ENCODE measurements around the gene SCAMP4.
A peak's percentile ranks its signal among the peaks of the same experiment; 100 is the strongest.

SCAMP4 gene

DNA sequence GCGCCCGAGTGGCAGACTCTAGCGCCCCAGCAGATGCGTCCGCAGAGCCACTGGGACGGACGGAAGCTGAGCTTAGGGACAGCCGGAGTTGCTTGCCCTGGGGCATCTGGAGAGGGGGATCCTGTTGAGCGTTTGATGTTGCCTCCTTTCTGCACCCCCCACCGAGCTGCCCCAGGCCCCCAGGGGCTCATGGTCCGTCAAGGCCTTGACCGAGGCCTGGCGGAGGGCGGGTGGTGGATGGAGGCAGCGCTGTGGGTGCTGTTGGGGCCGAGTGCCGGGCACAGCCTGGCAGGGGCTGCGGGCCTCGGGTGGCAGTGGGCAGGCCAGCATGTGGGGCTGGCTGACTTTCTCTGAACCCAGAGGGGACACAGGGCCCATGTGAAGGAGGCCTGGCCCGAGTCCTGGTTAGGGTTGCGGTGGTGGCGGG is 38.5 kb downstream of the SCAMP4 start:
- Histone ChIP-seq H3K4me1 (ENCODE audit: control insufficient read depth, insufficient read depth, low read length) (peaks cover 3% of the 10 kb centered on the region), H3K36me3 (ENCODE audit: control insufficient read depth in 2 of 2, insufficient read depth in 1 of 2, low read length in 2 of 2) (peaks cover 0 to 6% of the 10 kb centered on the region in 2 experiments; a peak in 2 of 3 replicates), H3K9me3 (ENCODE audit: control insufficient read depth, insufficient read depth, low read depth, low read length) (no peaks in the 10 kb centered on the region), H3K27ac (ENCODE audit: extremely low read depth, low read depth, low read length) (0 out of 2 replicates have a peak overlapping the region, but pooled peaks have one; percentile 90), H3K4me3 (ENCODE audit: low read depth, low read length) (no peak overlapping the region)
- ChIA-PET CTCF (interaction anchor here (0.7 to 1.3 kb wide), 2 partner anchors 14 to 32 kb away, joined by 3 to 5 read pairs; no protein-coding TSS in a partner anchor), POLR2A (interaction anchor here (0.6 kb wide), 1 partner anchor 947 kb away, joined by 3 read pairs; no protein-coding TSS in a partner anchor)
- TF ChIP-seq YY1 (tag by site-specific recombination; IDR thresholded peaks at IDR 0.05), result no peak
- TF ChIP-seq, protein P1, sequence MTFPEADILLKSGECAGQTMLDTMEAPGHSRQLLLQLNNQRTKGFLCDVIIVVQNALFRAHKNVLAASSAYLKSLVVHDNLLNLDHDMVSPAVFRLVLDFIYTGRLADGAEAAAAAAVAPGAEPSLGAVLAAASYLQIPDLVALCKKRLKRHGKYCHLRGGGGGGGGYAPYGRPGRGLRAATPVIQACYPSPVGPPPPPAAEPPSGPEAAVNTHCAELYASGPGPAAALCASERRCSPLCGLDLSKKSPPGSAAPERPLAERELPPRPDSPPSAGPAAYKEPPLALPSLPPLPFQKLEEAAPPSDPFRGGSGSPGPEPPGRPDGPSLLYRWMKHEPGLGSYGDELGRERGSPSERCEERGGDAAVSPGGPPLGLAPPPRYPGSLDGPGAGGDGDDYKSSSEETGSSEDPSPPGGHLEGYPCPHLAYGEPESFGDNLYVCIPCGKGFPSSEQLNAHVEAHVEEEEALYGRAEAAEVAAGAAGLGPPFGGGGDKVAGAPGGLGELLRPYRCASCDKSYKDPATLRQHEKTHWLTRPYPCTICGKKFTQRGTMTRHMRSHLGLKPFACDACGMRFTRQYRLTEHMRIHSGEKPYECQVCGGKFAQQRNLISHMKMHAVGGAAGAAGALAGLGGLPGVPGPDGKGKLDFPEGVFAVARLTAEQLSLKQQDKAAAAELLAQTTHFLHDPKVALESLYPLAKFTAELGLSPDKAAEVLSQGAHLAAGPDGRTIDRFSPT (tag by site-specific recombination; IDR thresholded peaks at IDR 0.05), result peak; percentile 58
- TF ChIP-seq GLIS2 (tag by site-specific recombination; IDR thresholded peaks at IDR 0.05), result peak; percentile 18; the same call in 1 of the 2 replicates

DNA sequence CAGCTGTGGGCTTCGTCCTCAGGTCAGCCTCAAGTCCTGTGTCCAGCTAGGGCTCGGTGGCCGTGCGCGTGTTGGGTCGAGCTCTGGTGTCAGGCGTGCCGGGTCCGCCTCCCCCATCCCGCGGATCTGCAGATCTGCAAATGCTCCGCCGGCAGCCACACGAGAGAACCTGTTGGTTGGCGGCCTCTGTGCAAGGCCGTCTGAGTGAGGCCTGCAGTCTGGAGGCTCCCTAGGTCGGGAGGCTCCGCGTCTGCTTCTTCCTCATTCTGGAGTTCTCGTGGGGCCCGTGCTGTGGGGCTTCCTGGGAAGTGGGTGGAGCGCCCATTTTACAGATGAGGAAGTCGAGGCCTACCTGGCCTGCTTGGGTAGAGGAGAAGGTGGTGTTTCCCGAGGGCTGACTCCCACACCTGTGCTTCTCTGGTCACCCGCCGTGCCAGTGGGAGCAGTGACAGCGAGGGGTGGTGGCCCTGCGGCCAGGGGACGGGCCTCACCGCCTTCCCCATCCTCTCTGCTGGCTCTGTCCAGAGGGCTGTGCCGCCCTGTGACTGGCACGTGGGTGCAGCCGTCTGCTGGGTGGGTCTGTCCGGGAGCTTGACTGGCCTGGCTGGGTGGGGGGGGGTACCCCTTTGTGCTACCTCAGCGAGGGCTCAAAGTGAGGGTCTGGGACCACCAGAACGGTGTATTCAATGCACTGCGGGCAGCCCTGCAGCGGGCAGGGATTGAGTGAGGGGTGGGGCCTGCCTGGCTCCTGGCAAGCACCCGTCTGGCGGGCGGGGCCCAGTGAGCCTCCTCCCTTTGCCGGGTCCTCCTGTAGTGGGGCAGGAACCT is 39.1 kb downstream of the SCAMP4 start:
- Histone ChIP-seq H3K4me1 (ENCODE audit: control insufficient read depth, insufficient read depth, low read length) (peaks cover 3% of the 10 kb centered on the region), H3K4me3 (ENCODE audit: low read depth, low read length) (no peak overlapping the region), H3K9me3 (ENCODE audit: control insufficient read depth, insufficient read depth, low read depth, low read length) (no peaks in the 10 kb centered on the region), H3K36me3 (ENCODE audit: control insufficient read depth in 2 of 2, insufficient read depth in 1 of 2, low read length in 2 of 2) (peaks cover 0 to 12% of the 10 kb centered on the region in 2 experiments; a peak in 2 of 3 replicates), H3K27ac (ENCODE audit: extremely low read depth, low read depth, low read length) (0 out of 2 replicates have a peak overlapping the region, but pooled peaks have one; percentile 16)
- ChIA-PET CTCF (no interaction called here), POLR2A (interaction anchor here (0.6 kb wide), 1 partner anchor 188 kb away, joined by 4 read pairs; no protein-coding TSS in a partner anchor)
- 0 out of 2 replicates have a peak, but pooled peaks have one; percentile 47 for TF ChIP-seq SP2 (tag by site-specific recombination; IDR thresholded peaks at IDR 0.05)
- TF ChIP-seq EGR2 (tag by site-specific recombination; IDR thresholded peaks at IDR 0.05; ENCODE audit: low read depth), result peak; percentile 25; the same call in 1 of the 2 replicates
- TF ChIP-seq SCRT1 (tag by site-specific recombination; IDR thresholded peaks at IDR 0.05; ENCODE audit: borderline replicate concordance), result 0 out of 2 replicates have a peak, but pooled peaks have one; percentile 22
- TF ChIP-seq, protein P2, sequence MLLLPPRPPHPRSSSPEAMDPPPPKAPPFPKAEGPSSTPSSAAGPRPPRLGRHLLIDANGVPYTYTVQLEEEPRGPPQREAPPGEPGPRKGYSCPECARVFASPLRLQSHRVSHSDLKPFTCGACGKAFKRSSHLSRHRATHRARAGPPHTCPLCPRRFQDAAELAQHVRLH (tag by site-specific recombination; IDR thresholded peaks at IDR 0.05), result no peak
- TF ChIP-seq, protein P3, sequence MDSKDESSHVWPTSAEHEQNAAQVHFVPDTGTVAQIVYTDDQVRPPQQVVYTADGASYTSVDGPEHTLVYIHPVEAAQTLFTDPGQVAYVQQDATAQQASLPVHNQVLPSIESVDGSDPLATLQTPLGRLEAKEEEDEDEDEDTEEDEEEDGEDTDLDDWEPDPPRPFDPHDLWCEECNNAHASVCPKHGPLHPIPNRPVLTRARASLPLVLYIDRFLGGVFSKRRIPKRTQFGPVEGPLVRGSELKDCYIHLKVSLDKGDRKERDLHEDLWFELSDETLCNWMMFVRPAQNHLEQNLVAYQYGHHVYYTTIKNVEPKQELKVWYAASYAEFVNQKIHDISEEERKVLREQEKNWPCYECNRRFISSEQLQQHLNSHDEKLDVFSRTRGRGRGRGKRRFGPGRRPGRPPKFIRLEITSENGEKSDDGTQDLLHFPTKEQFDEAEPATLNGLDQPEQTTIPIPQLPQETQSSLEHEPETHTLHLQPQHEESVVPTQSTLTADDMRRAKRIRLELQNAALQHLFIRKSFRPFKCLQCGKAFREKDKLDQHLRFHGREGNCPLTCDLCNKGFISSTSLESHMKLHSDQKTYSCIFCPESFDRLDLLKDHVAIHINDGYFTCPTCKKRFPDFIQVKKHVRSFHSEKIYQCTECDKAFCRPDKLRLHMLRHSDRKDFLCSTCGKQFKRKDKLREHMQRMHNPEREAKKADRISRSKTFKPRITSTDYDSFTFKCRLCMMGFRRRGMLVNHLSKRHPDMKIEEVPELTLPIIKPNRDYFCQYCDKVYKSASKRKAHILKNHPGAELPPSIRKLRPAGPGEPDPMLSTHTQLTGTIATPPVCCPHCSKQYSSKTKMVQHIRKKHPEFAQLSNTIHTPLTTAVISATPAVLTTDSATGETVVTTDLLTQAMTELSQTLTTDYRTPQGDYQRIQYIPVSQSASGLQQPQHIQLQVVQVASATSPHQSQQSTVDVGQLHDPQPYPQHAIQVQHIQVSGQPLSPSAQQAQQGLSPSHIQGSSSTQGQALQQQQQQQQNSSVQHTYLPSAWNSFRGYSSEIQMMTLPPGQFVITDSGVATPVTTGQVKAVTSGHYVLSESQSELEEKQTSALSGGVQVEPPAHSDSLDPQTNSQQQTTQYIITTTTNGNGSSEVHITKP (tag by site-specific recombination; IDR thresholded peaks at IDR 0.05), result peak; percentile 18; the same call in 1 of the 2 replicates
- TF ChIP-seq KLF1 (tag by site-specific recombination; IDR thresholded peaks at IDR 0.05), result peak; percentile 86
- no peak for TF ChIP-seq GLIS2 (tag by site-specific recombination; IDR thresholded peaks at IDR 0.05)
- TF ChIP-seq SCRT2 (tag by site-specific recombination; IDR thresholded peaks at IDR 0.05), result peak; percentile 51

- ChIA-PET POLR2A (interaction anchor here (0.7 kb wide), 3 partner anchors 17 to 211 kb away, joined by 4 to 7 read pairs (median 4); no protein-coding TSS in a partner anchor), CTCF (interaction anchor here (0.5 to 1.5 kb wide), 7 partner anchors 14 to 518 kb away, joined by 3 to 5 read pairs (median 3); no protein-coding TSS in a partner anchor)
- Histone ChIP-seq H3K36me3 (ENCODE audit: control insufficient read depth in 2 of 2, insufficient read depth in 1 of 2, low read length in 2 of 2) (peaks cover under 1 to 18% of the 10 kb centered on the region in 2 experiments; a peak in 2 of 3 replicates), H3K9me3 (ENCODE audit: control insufficient read depth, insufficient read depth, low read depth, low read length) (no peaks in the 10 kb centered on the region), H3K4me1 (ENCODE audit: control insufficient read depth, insufficient read depth, low read length) (no peaks in the 10 kb centered on the region; the same call in 1 of the 2 replicates), H3K27ac (ENCODE audit: extremely low read depth, low read depth, low read length) (0 out of 2 replicates have a peak overlapping the region, but pooled peaks have one; percentile 16), H3K4me3 (ENCODE audit: low read depth, low read length) (no peak overlapping the region)
- TF ChIP-seq PATZ1 (tag by site-specific recombination; IDR thresholded peaks at IDR 0.05) (0 out of 2 replicates have a peak, but pooled peaks have one; percentile 19), ZNF112 (tag by site-specific recombination; IDR thresholded peaks at IDR 0.05) (no peak), KLF9 (tag by site-specific recombination; IDR thresholded peaks at IDR 0.05; ENCODE audit: low read depth) (no peak), ZBTB17 (tag by site-specific recombination; IDR thresholded peaks at IDR 0.05) (no peak), ZNF837 (tag by site-specific recombination; IDR thresholded peaks at IDR 0.05) (no peak), MEIS1 (CRISPR knock-in tag; IDR thresholded peaks at IDR 0.05; ENCODE audit: borderline replicate concordance) (no peak)
- TF ChIP-seq, protein P4, sequence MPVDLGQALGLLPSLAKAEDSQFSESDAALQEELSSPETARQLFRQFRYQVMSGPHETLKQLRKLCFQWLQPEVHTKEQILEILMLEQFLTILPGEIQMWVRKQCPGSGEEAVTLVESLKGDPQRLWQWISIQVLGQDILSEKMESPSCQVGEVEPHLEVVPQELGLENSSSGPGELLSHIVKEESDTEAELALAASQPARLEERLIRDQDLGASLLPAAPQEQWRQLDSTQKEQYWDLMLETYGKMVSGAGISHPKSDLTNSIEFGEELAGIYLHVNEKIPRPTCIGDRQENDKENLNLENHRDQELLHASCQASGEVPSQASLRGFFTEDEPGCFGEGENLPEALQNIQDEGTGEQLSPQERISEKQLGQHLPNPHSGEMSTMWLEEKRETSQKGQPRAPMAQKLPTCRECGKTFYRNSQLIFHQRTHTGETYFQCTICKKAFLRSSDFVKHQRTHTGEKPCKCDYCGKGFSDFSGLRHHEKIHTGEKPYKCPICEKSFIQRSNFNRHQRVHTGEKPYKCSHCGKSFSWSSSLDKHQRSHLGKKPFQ (tag by site-specific recombination; IDR thresholded peaks at IDR 0.05), result no peak
Measured at GRCh38 chr19:1944916-1945561, 39.8 kb downstream of the SCAMP4 start.

Data from HEK293 (cell line).